Measurements from ENCODE around the gene LRIT1. TPM values are rescaled to one million over a fixed set of nuclear protein-coding genes. Genes with fewer than 3 reads are reported as not detected.

The LRIT1 gene
- polyA plus RNA-seq = not detected in 2 replicates

GRCh38 chr10:84241185-84241790, at the start of gene LRIT1:
Gene LRIT1, minus strand, starts transcription at chr10:84241546. Its CDS starts 107 bp downstream, at chr10:84241439.

GRCh38 chr10:84244651-84245270, 3.4 kb upstream of the LRIT1 start, which contains the start of gene RGR:
Gene RGR, plus strand, starts transcription at chr10:84245053. Its CDS starts 38 bp downstream, at chr10:84245091.

GRCh38 chr10:84225427-84226173, 15.7 kb downstream of the LRIT1 start, which contains the start of gene LRIT2:
Gene LRIT2, minus strand, starts transcription at chr10:84225544. Its CDS starts 24 bp downstream, at chr10:84225520.

GRCh38 chr10:84194424-84195043, 46.8 kb downstream of the LRIT1 start, which contains the start of gene CDHR1:
Gene CDHR1, plus strand, starts transcription at chr10:84194537. Its CDS starts 224 bp downstream, at chr10:84194761.

Other genes starting within 250 kb of the LRIT1 start
- 378 and 423 TPM in 2 replicates for gene GHITM, start 102.0 kb downstream of the LRIT1 start, polyA plus RNA-seq
- gene GPR15LG, start 67.7 kb downstream of the LRIT1 start, polyA plus RNA-seq = not detected in 2 replicates
- gene CDHR1, start 47.0 kb downstream of the LRIT1 start, polyA plus RNA-seq = 0.20 and 0.85 TPM in 2 replicates
- 0.27 TPM in 1 of 2 replicates, not detected in the other for gene LRIT2, start 16.0 kb downstream of the LRIT1 start, polyA plus RNA-seq
- gene RGR, start 3.5 kb upstream of the LRIT1 start, polyA plus RNA-seq = 3.0 and 5.1 TPM in 2 replicates
- 55.8 and 58.6 TPM in 2 replicates for gene CCSER2, start 87.0 kb upstream of the LRIT1 start, polyA plus RNA-seq

Measured in Purkinje cell (primary cell).